Measurements from ENCODE around the gene PTPRD. TPM values are rescaled to one million over a fixed set of nuclear protein-coding genes. Genes with fewer than 3 reads are reported as not detected.

The PTPRD gene
- total and polyA plus RNA-seq, 7 experiments from 2014 or later, result 0.71 TPM; not detected in 6

DNA sequence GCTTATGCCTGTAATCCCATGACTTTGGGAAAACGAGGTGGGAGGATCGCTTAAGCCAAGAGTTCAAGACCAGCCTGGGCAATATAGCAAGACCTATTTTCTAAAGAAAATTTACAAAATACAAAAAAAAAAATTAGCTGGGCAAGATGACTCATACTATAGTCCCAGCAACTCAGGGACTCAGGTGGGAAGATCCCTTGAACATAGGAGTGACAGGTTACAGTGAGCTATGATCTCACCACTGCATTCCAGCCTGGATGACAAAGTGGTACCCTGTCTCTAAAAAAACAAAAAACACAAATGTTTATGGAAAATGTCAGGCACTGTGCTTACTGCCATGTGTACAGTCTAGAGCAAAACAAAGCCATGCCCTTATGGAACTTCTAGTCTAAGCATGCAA lies 1989.9 kb downstream of the PTPRD start:
- no peaks in the 10 kb centered on the region for H3K4me1 ChIP-seq (ENCODE audit: control insufficient read depth in 2 of 2, insufficient read depth in 2 of 2, low read length in 2 of 2)
- H3K27ac ChIP-seq (ENCODE audit: low read depth, low read length), result no peak overlapping the region
- H3K36me3 ChIP-seq (ENCODE audit: control insufficient read depth in 2 of 3, insufficient read depth in 3 of 3, low read length in 3 of 3), result no peaks in the 10 kb centered on the region
- H3K4me3 ChIP-seq (ENCODE audit: low read length), result no peak overlapping the region
- ChIA-PET POLR2A (no interaction called here), CTCF (no interaction called here)
- DNase-seq, result no peak
- no peaks in the 10 kb centered on the region for H3K27me3 ChIP-seq (ENCODE audit: control insufficient read depth in 2 of 2, insufficient read depth in 2 of 2, low read length in 2 of 2)
- no peak for ATAC-seq
- intact Hi-C loops (cut with micrococcal nuclease), result no loop called here
- Mint-ChIP-seq H3K36me3 (no peaks in the 10 kb centered on the region), H3K27ac (no peak overlapping the region), H3K4me1 (no peaks in the 10 kb centered on the region), H3K27me3 (peaks cover 0 to 12% (median 3%) of the 10 kb centered on the region in 5 donors), H3K9me3 (peaks cover 0 to 8% (median 0%) of the 10 kb centered on the region in 11 donors), H3K4me3 (no peak overlapping the region)
- H3K9me3 ChIP-seq (ENCODE audit: control insufficient read depth in 2 of 3, low read length in 3 of 3), result no peaks in the 10 kb centered on the region

DNA sequence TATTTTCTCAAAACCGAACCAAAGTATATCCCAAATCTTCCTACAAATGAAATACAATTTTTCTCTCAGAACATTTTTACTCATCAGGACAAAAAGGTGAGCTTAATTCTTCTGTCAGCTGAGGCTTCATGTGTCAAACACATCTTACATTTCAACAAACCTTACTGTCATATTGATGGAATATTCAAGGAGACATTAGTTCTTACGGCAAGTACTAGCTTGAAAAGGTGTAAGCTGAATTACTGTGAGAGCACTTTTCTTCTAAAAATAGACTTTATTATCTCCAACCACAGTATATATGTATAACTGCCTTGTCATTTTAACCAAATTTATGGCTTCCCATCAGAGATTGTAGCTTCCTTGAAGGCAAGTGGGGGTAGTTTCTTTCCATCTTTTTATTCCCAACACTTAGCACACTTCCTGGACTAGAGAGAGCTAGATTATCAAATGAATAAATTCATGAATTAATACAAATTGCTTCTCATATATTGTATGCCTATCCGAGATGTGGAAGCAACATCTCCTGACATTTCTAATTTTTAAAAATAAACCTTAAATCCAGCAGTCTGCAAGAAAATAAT lies 1990.5 kb downstream of the PTPRD start:
- Mint-ChIP-seq H3K4me3 (no peak overlapping the region), H3K27ac (no peak overlapping the region), H3K27me3 (peaks cover 0 to 12% (median 0%) of the 10 kb centered on the region in 5 donors), H3K9me3 (peaks cover 0 to 4% (median 0%) of the 10 kb centered on the region in 11 donors), H3K36me3 (no peaks in the 10 kb centered on the region), H3K4me1 (no peaks in the 10 kb centered on the region)
- DNase-seq (no peak), ATAC-seq (no peak)
- no peak overlapping the region for H3K4me3 ChIP-seq (ENCODE audit: low read length)
- H3K27ac ChIP-seq (ENCODE audit: low read depth, low read length), result no peak overlapping the region
- no peaks in the 10 kb centered on the region for H3K36me3 ChIP-seq (ENCODE audit: control insufficient read depth in 2 of 3, insufficient read depth in 3 of 3, low read length in 3 of 3)
- POLR2A ChIA-PET, result no interaction called here
- CTCF ChIA-PET, result no interaction called here
- no peaks in the 10 kb centered on the region for H3K9me3 ChIP-seq (ENCODE audit: control insufficient read depth in 2 of 3, low read length in 3 of 3)
- intact Hi-C loops (cut with micrococcal nuclease), result no loop called here
- H3K4me1 ChIP-seq (ENCODE audit: control insufficient read depth in 2 of 2, insufficient read depth in 2 of 2, low read length in 2 of 2), result no peaks in the 10 kb centered on the region
- no peaks in the 10 kb centered on the region for H3K27me3 ChIP-seq (ENCODE audit: control insufficient read depth in 2 of 2, insufficient read depth in 2 of 2, low read length in 2 of 2)

DNA sequence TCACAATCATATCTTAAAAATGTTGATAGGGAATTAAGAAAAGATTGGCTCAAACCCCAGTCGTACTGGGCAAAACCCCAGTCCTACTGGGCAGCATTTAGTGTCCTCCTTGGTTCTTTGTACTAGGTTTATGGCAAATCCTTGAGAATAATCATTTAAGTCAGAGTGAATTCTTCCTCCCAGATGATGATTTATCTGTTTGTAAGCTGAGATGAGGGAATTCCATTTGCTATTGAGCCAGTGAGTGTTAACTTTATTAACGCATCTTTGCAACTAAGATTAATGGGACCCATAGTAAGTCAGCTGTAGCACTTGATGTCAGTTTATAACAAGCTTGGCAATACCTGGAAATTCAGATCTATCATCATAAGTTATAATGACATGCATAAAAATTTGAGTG lies 1991.4 kb downstream of the PTPRD start:
- ChIA-PET POLR2A (no interaction called here), CTCF (no interaction called here)
- Mint-ChIP-seq H3K36me3 (no peaks in the 10 kb centered on the region), H3K4me3 (no peak overlapping the region), H3K27ac (no peak overlapping the region), H3K4me1 (no peaks in the 10 kb centered on the region), H3K27me3 (peaks cover 0 to 12% (median 3%) of the 10 kb centered on the region in 5 donors), H3K9me3 (peaks cover 0 to 4% (median 0%) of the 10 kb centered on the region in 11 donors)
- Histone ChIP-seq H3K9me3 (ENCODE audit: control insufficient read depth in 2 of 3, low read length in 3 of 3) (no peaks in the 10 kb centered on the region), H3K27me3 (ENCODE audit: control insufficient read depth in 2 of 2, insufficient read depth in 2 of 2, low read length in 2 of 2) (no peaks in the 10 kb centered on the region), H3K4me3 (ENCODE audit: low read length) (no peak overlapping the region), H3K36me3 (ENCODE audit: control insufficient read depth in 2 of 3, insufficient read depth in 3 of 3, low read length in 3 of 3) (no peaks in the 10 kb centered on the region), H3K4me1 (ENCODE audit: control insufficient read depth in 2 of 2, insufficient read depth in 2 of 2, low read length in 2 of 2) (no peaks in the 10 kb centered on the region), H3K27ac (ENCODE audit: low read depth, low read length) (no peak overlapping the region)
- no peak for DNase-seq
- ATAC-seq, result no peak
- intact Hi-C loops (cut with micrococcal nuclease), result no loop called here

DNA sequence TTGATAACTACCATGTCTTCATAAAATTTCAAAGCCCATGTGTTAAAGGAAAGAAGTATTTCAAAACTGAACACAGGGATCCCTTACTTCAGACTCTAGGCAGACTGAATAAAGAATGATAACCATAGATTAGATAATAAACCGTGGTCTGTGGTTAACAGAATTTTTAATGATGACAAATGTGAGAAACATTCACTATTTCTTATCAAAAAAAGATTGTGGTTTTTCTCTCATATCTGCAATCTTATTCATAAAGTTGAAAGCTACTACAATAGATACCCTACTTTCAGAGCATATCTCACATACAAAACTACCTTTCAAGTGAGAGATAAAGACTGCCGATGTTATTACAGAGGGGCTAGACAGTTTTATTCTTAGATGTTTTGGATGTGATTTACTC lies 1996.4 kb downstream of the PTPRD start:
- Mint-ChIP-seq H3K4me1 (no peaks in the 10 kb centered on the region), H3K9me3 (peaks cover 0 to 9% (median 0%) of the 10 kb centered on the region in 11 donors), H3K27me3 (peaks cover 0 to 12% (median 4%) of the 10 kb centered on the region in 5 donors), H3K27ac (no peak overlapping the region), H3K4me3 (no peak overlapping the region), H3K36me3 (no peaks in the 10 kb centered on the region)
- ChIA-PET POLR2A (no interaction called here), CTCF (no interaction called here)
- Histone ChIP-seq H3K27me3 (ENCODE audit: control insufficient read depth in 2 of 2, insufficient read depth in 2 of 2, low read length in 2 of 2) (no peaks in the 10 kb centered on the region), H3K9me3 (ENCODE audit: control insufficient read depth in 2 of 3, low read length in 3 of 3) (no peaks in the 10 kb centered on the region), H3K27ac (ENCODE audit: low read depth, low read length) (no peak overlapping the region), H3K4me3 (ENCODE audit: low read length) (no peak overlapping the region), H3K36me3 (ENCODE audit: control insufficient read depth in 2 of 3, insufficient read depth in 3 of 3, low read length in 3 of 3) (no peaks in the 10 kb centered on the region), H3K4me1 (ENCODE audit: control insufficient read depth in 2 of 2, insufficient read depth in 2 of 2, low read length in 2 of 2) (no peaks in the 10 kb centered on the region)
- intact Hi-C loops (cut with micrococcal nuclease), result no loop called here
- ATAC-seq (no peak), DNase-seq (no peak)

DNA sequence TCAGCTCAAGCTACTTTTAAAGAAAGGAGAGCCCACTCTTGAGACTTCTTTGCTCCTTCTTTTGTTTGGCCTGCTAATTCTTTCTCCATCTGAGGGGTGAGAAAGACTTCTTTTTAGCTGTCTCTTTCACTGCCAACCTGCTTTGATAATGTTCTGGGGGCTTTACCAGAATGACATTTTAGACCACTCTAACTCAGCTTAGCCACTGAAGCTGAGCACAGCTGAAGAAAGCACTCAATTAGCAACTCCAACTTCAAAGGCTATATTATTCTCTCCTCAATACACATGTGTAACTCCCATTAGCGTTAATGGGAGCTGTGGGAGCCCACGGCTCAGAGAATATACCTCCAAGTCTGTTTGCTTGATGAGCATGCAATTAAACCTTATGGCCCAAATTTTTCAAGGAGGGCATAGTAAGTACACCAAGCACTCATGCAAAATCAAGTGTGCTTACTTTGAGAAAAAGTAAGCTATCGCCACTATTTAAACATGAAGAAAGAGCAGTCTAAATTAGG lies 1997.8 kb downstream of the PTPRD start:
- Histone ChIP-seq H3K27ac (ENCODE audit: low read depth, low read length) (no peak overlapping the region), H3K4me1 (ENCODE audit: control insufficient read depth in 2 of 2, insufficient read depth in 2 of 2, low read length in 2 of 2) (no peaks in the 10 kb centered on the region), H3K27me3 (ENCODE audit: control insufficient read depth in 2 of 2, insufficient read depth in 2 of 2, low read length in 2 of 2) (no peaks in the 10 kb centered on the region), H3K4me3 (ENCODE audit: low read length) (no peak overlapping the region), H3K36me3 (ENCODE audit: control insufficient read depth in 2 of 3, insufficient read depth in 3 of 3, low read length in 3 of 3) (no peaks in the 10 kb centered on the region), H3K9me3 (ENCODE audit: control insufficient read depth in 2 of 3, low read length in 3 of 3) (no peaks in the 10 kb centered on the region)
- ChIA-PET CTCF (no interaction called here), POLR2A (no interaction called here)
- ATAC-seq, result no peak
- peaks cover 0 to 9% (median 0%) of the 10 kb centered on the region in 11 donors for H3K9me3 Mint-ChIP-seq
- no peaks in the 10 kb centered on the region for H3K4me1 Mint-ChIP-seq
- DNase-seq, result no peak
- no peak overlapping the region for H3K4me3 Mint-ChIP-seq
- H3K36me3 Mint-ChIP-seq, result no peaks in the 10 kb centered on the region
- no peak overlapping the region for H3K27ac Mint-ChIP-seq
- intact Hi-C loops (cut with micrococcal nuclease), result no loop called here
- H3K27me3 Mint-ChIP-seq, result peaks cover 0 to 10% (median 4%) of the 10 kb centered on the region in 5 donors

GRCh38 chr9:8613346-8613825 lies 1999.4 kb downstream of the PTPRD start:
- ChIA-PET CTCF (no interaction called here), POLR2A (no interaction called here)
- no peaks in the 10 kb centered on the region for H3K27me3 ChIP-seq (ENCODE audit: control insufficient read depth in 2 of 2, insufficient read depth in 2 of 2, low read length in 2 of 2)
- intact Hi-C loops (cut with micrococcal nuclease), result no loop called here
- no peaks in the 10 kb centered on the region for H3K36me3 ChIP-seq (ENCODE audit: control insufficient read depth in 2 of 3, insufficient read depth in 3 of 3, low read length in 3 of 3)
- no peak overlapping the region for H3K4me3 ChIP-seq (ENCODE audit: low read length)
- no peak overlapping the region for H3K27ac ChIP-seq (ENCODE audit: low read depth, low read length)
- no peaks in the 10 kb centered on the region for H3K4me1 Mint-ChIP-seq
- DNase-seq, result no peak
- H3K4me1 ChIP-seq (ENCODE audit: control insufficient read depth in 2 of 2, insufficient read depth in 2 of 2, low read length in 2 of 2), result no peaks in the 10 kb centered on the region
- no peak for ATAC-seq
- no peaks in the 10 kb centered on the region for H3K36me3 Mint-ChIP-seq
- no peak overlapping the region for H3K4me3 Mint-ChIP-seq
- no peaks in the 10 kb centered on the region for H3K9me3 ChIP-seq (ENCODE audit: control insufficient read depth in 2 of 3, low read length in 3 of 3)
- H3K27ac Mint-ChIP-seq, result no peak overlapping the region
- H3K27me3 Mint-ChIP-seq, result peaks cover 0 to 8% (median 3%) of the 10 kb centered on the region in 5 donors
- H3K9me3 Mint-ChIP-seq, result peaks cover 0 to 4% (median 0%) of the 10 kb centered on the region in 11 donors

DNA sequence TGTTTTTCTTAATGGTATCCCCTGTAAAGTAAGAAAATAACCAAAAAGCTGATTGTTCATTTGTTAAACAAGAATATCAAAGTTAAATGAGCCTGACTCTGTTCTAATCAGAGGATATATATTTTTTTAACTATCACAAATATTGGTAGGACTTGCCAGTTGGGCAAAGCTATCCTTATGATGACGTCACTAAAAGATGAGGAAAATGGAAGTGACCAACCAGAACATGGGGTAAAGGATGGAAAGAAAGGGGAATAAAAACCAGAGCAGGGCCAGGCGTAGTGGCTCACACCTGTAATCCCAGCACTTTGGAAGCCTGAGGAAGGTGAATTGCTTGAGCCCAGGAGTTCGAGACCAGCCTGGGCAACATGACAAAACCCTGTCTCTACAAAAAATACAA lies 2001.6 kb downstream of the PTPRD start:
- no peaks in the 10 kb centered on the region for H3K9me3 ChIP-seq (ENCODE audit: control insufficient read depth in 2 of 3, low read length in 3 of 3)
- Mint-ChIP-seq H3K27me3 (peaks cover 0 to 4% (median 3%) of the 10 kb centered on the region in 5 donors), H3K27ac (no peak overlapping the region), H3K36me3 (no peaks in the 10 kb centered on the region), H3K4me1 (no peaks in the 10 kb centered on the region), H3K4me3 (no peak overlapping the region), H3K9me3 (peaks cover 0 to 4% (median 0%) of the 10 kb centered on the region in 11 donors)
- no peak overlapping the region for H3K4me3 ChIP-seq (ENCODE audit: low read length)
- H3K36me3 ChIP-seq (ENCODE audit: control insufficient read depth in 2 of 3, insufficient read depth in 3 of 3, low read length in 3 of 3), result no peaks in the 10 kb centered on the region
- intact Hi-C loops (cut with micrococcal nuclease), result no loop called here
- DNase-seq, result no peak
- no peak for ATAC-seq
- ChIA-PET CTCF (interaction anchor here (0.6 kb wide), 1 partner anchor 43 kb away, joined by 3 read pairs; no protein-coding TSS in a partner anchor), POLR2A (no interaction called here)
- no peaks in the 10 kb centered on the region for H3K4me1 ChIP-seq (ENCODE audit: control insufficient read depth in 2 of 2, insufficient read depth in 2 of 2, low read length in 2 of 2)
- H3K27me3 ChIP-seq (ENCODE audit: control insufficient read depth in 2 of 2, insufficient read depth in 2 of 2, low read length in 2 of 2), result no peaks in the 10 kb centered on the region
- H3K27ac ChIP-seq (ENCODE audit: low read depth, low read length), result no peak overlapping the region
